ENCODE data around the gene ITIH4. TPM values are rescaled to one million over a fixed set of nuclear protein-coding genes. Genes with fewer than 3 reads are reported as not detected.

The ITIH4 gene
- total RNA-seq = 0.19 and 1.9 TPM in 2 replicates

DNA sequence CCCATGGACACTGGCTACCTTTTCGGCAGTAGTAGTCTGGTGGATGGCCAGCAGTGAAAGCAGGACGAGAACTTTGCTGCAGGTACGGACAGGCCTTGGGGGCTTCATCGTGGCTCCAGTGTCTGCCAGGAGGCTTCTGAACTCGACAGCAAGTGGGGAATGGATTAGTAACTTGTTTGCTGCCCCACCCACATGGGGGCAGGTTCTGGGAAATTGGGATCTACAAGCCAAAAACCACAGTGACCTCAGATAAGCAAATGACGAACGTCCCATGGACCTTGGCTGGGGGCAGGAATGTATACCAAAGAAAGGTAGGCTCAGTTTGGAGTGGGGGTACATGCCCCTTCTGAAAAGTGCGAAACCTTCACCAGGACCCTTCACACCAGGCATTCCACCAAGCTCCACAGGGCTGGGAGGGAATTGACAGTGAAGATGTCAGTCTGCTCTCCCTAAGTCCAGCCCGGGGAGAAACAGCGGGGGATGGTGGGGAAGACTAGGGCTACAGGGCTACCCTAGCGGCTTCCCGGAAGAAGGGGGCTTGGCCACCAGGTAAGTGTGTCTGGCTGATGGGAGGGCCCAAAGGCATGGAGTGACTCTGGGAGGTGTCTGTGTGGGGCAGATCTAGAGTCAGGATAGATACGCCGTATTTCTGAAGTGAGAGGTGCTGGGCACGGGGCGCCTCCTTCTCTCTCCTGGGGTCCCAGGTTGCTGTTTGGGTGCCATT, at the start of gene ITIH4:
ITIH4 (minus strand) TSS at position 138 of the 724 bp plus-strand sequence; CDS start at position 108, 30 bp downstream.
- DNase-seq = no peak

DNA sequence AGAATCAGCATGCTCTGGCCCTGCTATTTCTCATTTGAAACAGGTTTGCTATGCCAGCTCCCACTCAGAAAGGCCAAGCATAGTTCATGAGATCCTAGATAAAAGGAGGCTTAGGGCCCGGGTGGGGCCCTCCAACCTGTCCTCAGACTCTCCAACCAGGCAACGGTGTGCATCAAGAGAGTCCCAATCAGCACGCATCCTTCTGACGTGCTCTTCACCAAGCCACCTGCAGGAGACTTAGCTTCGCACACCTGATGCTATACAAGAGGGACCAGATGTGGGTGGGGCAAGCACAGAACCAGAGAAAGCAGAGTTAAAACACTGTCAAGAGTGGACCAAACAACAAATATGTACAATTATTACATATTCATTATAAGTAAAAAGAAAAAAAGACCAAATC, 49.6 kb upstream of the ITIH4 start:
- no peak for DNase-seq

GRCh38 chr3:52879581-52879980, 49.1 kb upstream of the ITIH4 start:
- no peak for DNase-seq

DNA sequence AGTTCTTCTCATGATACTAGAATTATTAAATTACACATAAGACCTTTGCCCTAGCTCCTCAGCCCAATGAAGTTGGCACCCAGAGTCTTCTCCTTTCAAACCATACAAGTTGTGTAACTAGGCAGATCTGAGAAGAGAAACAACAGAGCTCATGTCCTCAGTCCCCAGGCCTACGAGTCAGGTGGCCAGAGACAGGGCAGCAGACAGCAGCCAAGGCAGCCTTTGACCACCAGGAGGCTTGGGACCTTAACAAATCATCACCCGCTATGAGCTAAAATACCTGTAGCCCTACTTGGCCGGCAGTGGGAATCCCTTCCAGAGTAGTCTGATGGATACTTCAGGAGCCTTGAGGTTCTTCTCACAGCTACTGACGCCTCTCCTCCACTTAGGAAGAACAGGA, 48.6 kb upstream of the ITIH4 start:
- DNase-seq = no peak

DNA sequence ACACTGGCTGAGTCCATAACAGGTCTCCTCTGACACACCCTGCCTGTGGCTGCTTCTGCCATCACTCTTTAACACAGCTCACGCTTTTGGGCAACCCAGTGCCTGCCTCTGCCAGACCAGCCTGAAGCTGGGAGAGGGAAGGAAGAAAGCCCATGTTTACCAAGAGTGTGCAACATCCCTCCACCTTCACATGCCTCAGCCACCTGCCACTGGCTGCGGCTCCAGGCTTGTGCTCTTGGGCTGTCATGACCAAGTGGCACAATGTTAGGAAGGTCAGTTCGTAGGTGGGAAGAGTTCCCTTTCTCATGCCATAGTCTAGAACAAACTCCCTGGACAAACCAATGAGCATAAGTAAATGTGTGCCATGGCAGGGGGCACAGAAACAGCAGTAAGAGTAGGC, 46.6 kb upstream of the ITIH4 start:
- DNase-seq = no peak

- no peak for DNase-seq
Measured at GRCh38 chr3:52874864-52875587, 44.6 kb upstream of the ITIH4 start.

GRCh38 chr3:52874160-52874701, 43.8 kb upstream of the ITIH4 start:
- DNase-seq = no peak

GRCh38 chr3:52873433-52874159, 43.1 kb upstream of the ITIH4 start:
- peak; percentile 63 for DNase-seq

DNA sequence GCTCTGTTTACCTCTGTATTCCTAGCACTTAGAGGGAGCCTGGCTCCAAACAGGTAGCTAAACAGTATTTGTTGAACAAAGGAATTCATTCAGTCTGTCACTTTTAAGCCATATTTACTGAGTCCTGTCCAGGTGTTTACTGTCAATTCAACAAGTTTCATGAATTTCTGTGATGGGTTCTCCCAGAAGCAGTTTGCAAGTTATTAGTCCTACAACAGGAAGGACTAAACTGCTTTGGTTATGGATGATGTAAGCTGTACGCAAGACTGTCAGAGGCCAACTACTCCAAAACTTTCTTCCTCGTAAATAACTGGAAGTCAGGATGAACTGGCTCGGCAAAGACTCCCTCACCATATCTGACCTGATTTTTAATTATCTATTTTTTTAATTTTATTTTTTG, 41.8 kb upstream of the ITIH4 start:
- no peak for DNase-seq

- DNase-seq = no peak
Measured at GRCh38 chr3:52871761-52872160, 41.3 kb upstream of the ITIH4 start.

- no peak for DNase-seq
Measured at GRCh38 chr3:52870471-52870870, 40.0 kb upstream of the ITIH4 start.

DNA sequence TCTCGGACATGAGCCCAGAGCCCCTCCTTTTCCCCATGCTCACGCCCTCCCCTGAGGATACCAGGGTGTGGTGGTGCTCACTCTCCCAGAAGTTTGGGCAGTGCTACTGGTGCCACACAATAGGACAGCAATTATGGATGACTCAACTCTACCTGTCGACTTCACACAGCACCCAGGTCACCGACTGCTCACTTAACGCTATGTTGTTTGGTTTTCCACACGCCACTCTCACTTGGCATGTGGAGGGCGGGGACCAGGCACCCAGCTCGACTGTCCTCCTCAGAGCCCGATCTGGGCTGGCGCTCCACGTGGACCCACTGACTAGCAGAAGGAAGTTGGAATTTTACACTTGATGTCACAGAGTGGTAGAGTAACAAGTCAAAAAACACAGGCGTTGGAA, 36.0 kb upstream of the ITIH4 start:
- DNase-seq = no peak

DNA sequence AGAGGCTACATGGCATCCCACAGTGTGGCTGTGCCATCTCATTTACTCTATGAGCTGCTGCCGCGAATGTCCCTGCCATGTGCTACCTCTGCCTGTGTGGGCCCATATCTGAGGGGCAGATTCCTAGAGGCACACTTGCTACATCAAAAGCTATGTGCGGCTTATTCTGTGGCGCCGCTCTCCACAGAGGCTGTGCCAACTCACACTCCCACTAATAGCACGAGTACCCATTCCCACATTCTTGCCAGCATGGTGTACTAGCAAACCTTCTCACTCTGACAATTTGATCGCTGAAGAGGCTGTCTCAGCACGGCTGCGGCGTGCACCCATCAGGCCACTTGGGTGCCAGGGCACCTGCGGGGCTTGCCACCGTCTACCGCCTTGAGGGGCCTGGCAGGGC, 35.5 kb upstream of the ITIH4 start:
- no peak for DNase-seq

- no peak for DNase-seq
Measured at GRCh38 chr3:52860424-52860768, 29.9 kb upstream of the ITIH4 start.

DNA sequence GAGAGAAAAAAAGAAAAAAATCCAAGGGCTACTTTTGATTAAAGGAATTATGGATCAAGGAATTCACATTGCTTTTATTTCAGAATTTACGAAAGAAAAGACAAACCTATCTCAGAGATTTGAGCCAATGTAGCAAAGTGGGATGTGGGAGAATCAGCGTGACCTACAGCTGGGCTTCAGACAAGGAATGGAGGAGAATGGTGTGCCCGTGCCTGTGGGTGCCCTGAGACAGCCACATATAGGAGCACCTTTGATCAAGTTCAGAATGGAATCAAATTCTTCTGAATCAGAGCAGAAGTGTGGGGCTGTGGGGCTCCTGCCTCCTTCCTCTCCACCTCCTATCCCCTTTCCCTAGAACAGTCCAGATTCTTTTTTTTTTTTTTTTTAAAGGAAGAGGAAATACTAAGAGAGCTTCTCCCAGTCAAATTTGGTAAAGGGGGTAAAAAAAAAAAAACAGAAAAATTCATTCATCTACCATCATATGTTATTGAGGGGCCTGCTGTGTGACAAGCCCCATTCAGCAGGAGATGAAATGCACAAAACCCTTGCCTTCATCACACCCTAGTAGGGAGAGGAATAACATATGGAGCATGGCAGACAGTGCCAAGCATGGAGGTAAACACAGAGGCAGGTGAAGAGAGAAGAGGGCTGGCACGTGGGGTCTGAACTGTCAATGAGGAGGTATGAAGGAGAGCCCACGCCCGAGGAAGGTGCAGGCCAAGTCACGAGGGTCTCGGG, 29.4 kb upstream of the ITIH4 start:
- DNase-seq = no peak

- no peak for DNase-seq
Measured at GRCh38 chr3:52857864-52858263, 27.4 kb upstream of the ITIH4 start.

- no peak for DNase-seq
Measured at GRCh38 chr3:52857133-52857532, 26.7 kb upstream of the ITIH4 start.

DNA sequence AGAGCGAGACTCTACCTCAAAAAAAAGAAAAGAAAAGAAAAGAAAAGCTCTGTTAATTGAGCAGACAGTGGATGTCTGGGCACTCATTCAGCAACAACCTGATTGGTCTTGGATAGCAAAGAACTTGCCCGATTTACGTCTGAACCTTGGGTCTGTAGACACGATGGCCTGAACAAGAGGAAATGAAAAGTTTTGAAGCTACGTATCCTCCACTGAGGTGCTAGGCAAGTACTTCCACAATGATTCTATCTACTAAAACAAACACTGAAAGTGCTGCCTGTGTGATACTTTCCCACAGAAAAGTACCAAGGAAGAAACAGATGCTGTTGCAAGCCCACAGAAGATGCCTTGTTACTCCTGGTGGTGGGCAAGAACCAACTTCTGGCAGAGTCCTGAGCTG, 26.2 kb upstream of the ITIH4 start:
- DNase-seq = no peak

- DNase-seq = no peak
Measured at GRCh38 chr3:52854013-52854412, 23.5 kb upstream of the ITIH4 start.

- no peak for DNase-seq
Measured at GRCh38 chr3:52852419-52852818, 21.9 kb upstream of the ITIH4 start.

GRCh38 chr3:52851348-52851747, 20.9 kb upstream of the ITIH4 start:
- DNase-seq = peak; percentile 65

DNA sequence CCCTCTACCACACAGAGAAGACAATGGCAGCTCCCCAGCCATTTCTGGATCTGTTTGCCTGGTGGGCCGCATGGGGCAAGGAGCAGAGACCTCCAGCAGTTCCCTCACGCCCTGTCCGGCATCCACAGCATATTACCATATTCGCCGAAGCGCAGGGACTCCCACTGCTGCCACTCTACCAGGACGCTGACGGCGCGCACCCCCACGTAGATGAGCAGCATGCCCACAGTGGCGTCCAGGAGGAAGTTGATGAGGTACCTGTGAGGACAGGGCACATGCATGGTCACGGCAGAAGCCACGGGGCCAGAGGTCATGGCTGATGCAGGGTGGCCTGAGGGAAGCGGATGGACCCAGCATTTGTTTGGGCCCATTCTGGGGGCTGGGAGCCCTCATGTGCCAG, 19.2 kb upstream of the ITIH4 start:
- no peak for DNase-seq

DNA sequence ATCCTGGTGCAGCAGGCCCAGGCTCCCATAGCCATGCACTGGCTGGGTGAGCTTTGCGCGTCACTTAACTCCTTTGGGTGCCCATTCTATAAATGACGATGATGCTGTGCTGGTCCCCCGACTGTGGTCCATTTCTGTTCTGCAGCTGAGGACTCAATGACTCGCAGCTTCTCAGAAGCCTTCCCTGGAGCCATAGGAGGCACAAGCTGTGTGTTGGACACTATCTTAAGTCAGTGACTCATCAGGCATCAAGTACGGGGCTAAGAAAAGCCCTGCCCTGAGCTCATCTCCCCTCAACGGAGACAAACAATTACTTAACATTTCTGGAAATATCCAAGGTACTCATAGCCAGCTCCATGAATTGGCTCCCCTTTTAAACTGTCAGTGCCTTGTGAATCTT, 18.1 kb upstream of the ITIH4 start:
- DNase-seq = peak; percentile 14
